Erythroblast (primary cell): ENCODE measurements around the gene CTXND1.

ENCODE experiments used
- GATA1 ChIP-seq: IDR thresholded peaks from 2 replicates; pipeline ENCODE4 v1.6.1; 2011; ENCODE audit warnings: low read depth, mild to moderate bottlenecking, control low read depth, low read length, moderate library complexity
- POLR2A ChIP-seq: IDR thresholded peaks from 2 replicates; pipeline ENCODE4 v1.6.1; 2011; ENCODE audit warnings: mild to moderate bottlenecking, low read length

GRCh38 chr15:80260551-80260950 is 8.5 kb upstream of the CTXND1 start:
- TF ChIP-seq POLR2A, result no peak
- TF ChIP-seq GATA1, result no peak
